Measurements from ENCODE around the gene SLC39A5. TPM values are rescaled to one million over a fixed set of nuclear protein-coding genes. Genes with fewer than 3 reads are reported as not detected.

Gene SLC39A5
- polyA plus RNA-seq, 1 of the 3 experiments (the other 2 are of a cell fraction), result 0.12 TPM

GRCh38 chr12:56202838-56203237 lies 27.0 kb upstream of the SLC39A5 start:
- ChIA-PET POLR2A (interaction anchor here (1.3 to 1.8 kb wide), 2 partner anchors 19 to 85 kb away, joined by 3 to 8 read pairs; partner anchors contain the start of genes RNF41 and ZC3H10), CTCF (interaction anchor here (1.6 to 6.6 kb wide), 2 partner anchors 14 to 20 kb away, joined by 6 to 37 read pairs; partner anchors contain the start of genes RNF41 and SMARCC2)
- no peaks in the 10 kb centered on the region; the same call in 1 of the 2 replicates for H4K20me1 ChIP-seq (ENCODE audit: insufficient read depth)
- 0 out of 4 replicates have a peak, but pooled peaks cover 0 to 3% of the 10 kb centered on the region in 2 experiments for H3K4me1 ChIP-seq (ENCODE audit: control insufficient read depth in 1 of 2, insufficient read depth in 2 of 2, low read depth in 1 of 2, low read length in 1 of 2)
- H3K4me2 ChIP-seq, result no peak overlapping the region
- TF ChIP-seq GABPA (IDR thresholded peaks at IDR 0.05; ENCODE audit: low read depth), result no peak
- no peak for TF ChIP-seq TEAD4 (IDR thresholded peaks at IDR 0.05; ENCODE audit: borderline replicate concordance, insufficient read depth)
- 0 out of 2 replicates have a peak, but pooled peaks have one; percentile 19 for TF ChIP-seq POLR2AphosphoS5 (IDR thresholded peaks at IDR 0.05; ENCODE audit: low read depth, low read length)
- no peak overlapping the region for H3K4me3 ChIP-seq (ENCODE audit: low read depth in 2 of 2, low read length in 1 of 2)
- H3K27me3 ChIP-seq (ENCODE audit: insufficient read depth), result no peaks in the 10 kb centered on the region
- no peaks in the 10 kb centered on the region for H3K9me2 ChIP-seq
- no peak overlapping the region for H2AFZ ChIP-seq (ENCODE audit: low read depth)
- no peak for DNase-seq
- H3K36me3 ChIP-seq (replicated peaks in 1 of 2; ENCODE audit: control insufficient read depth in 1 of 2, insufficient read depth in 2 of 2, low read length in 1 of 2), result peaks cover 25 to 38% of the 10 kb centered on the region in 2 experiments
- H3K79me2 ChIP-seq (ENCODE audit: insufficient read depth), result no peaks in the 10 kb centered on the region
- 92% methylated on average over 2 of the region's 2 CpGs for WGBS (ENCODE audit: low lambda C conversion rate)
- H3F3A ChIP-seq (replicated peaks; ENCODE audit: insufficient read depth), result peaks cover 49% of the 10 kb centered on the region
- H3K27ac ChIP-seq (ENCODE audit: low read depth in 2 of 2, low read length in 1 of 2), result no peak overlapping the region
- no peaks in the 10 kb centered on the region for H3K9me3 ChIP-seq
- no peak overlapping the region for H3K9ac ChIP-seq

- Histone ChIP-seq H3K9ac (no peak overlapping the region), H3K27me3 (ENCODE audit: insufficient read depth) (no peaks in the 10 kb centered on the region), H3K9me3 (no peaks in the 10 kb centered on the region), H4K20me1 (ENCODE audit: insufficient read depth) (no peaks in the 10 kb centered on the region; the same call in 1 of the 2 replicates), H3K4me1 (ENCODE audit: control insufficient read depth in 1 of 2, insufficient read depth in 2 of 2, low read depth in 1 of 2, low read length in 1 of 2) (no peaks in the 10 kb centered on the region; a peak in 1 of 4 replicates), H3K36me3 (replicated peaks in 1 of 2; ENCODE audit: control insufficient read depth in 1 of 2, insufficient read depth in 2 of 2, low read length in 1 of 2) (peaks cover 35 to 43% of the 10 kb centered on the region in 2 experiments), H3K79me2 (ENCODE audit: insufficient read depth) (no peaks in the 10 kb centered on the region), H2AFZ (ENCODE audit: low read depth) (no peak overlapping the region), H3K4me3 (ENCODE audit: low read depth in 2 of 2, low read length in 1 of 2) (no peak overlapping the region), H3K27ac (ENCODE audit: low read depth in 2 of 2, low read length in 1 of 2) (no peak overlapping the region), H3K9me2 (no peaks in the 10 kb centered on the region), H3K4me2 (no peak overlapping the region), H3F3A (replicated peaks; ENCODE audit: insufficient read depth) (peaks cover 46% of the 10 kb centered on the region)
- no peak for DNase-seq
- CTCF ChIA-PET, result interaction anchor here (0.7 to 7.3 kb wide), 7 partner anchors 12 to 85 kb away, joined by 3 to 123 read pairs (median 4); partner anchors contain the start of genes ANKRD52, RNF41 and SMARCC2
- TF ChIP-seq CHD2 (IDR thresholded peaks at IDR 0.05; ENCODE audit: low read length, partially characterized antibody) (no peak), SIN3A (IDR thresholded peaks at IDR 0.05; ENCODE audit: borderline replicate concordance, low read depth, low read length) (no peak), RXRA (IDR thresholded peaks at IDR 0.05; ENCODE audit: borderline replicate concordance, low read depth) (no peak), SMC3 (IDR thresholded peaks at IDR 0.05; ENCODE audit: low read depth, low read length) (no peak), ELF1 (IDR thresholded peaks at IDR 0.05) (no peak), TEAD4 (IDR thresholded peaks at IDR 0.05; ENCODE audit: borderline replicate concordance, insufficient read depth) (no peak), ZBTB33 (IDR thresholded peaks at IDR 0.05; ENCODE audit: borderline replicate concordance, low read depth) (no peak), EP300 (IDR thresholded peaks at IDR 0.05; ENCODE audit: borderline replicate concordance in 1 of 2, low read depth in 1 of 2, low read length in 1 of 2) (no peak), RAD21 (IDR thresholded peaks at IDR 0.05; ENCODE audit: low read length) (no peak)
- POLR2A ChIA-PET, result interaction anchor here (1.6 kb wide), 1 partner anchor 17 kb away, joined by 6 read pairs; the partner anchor contains the start of gene RNF41
Observed at GRCh38 chr12:56204275-56204674, 25.6 kb upstream of the SLC39A5 start.
